Nephron (organoid): ENCODE data around the gene HIF1AN.

Experiments
- H3K27ac Mint-ChIP-seq, 3 experiments: 2 replicates each; pipeline ENCODE4 v1.8.0; 2020; ENCODE audit warnings: mixed read lengths in 3 of 3, mild to moderate bottlenecking in 2 of 3, moderate library complexity in 1 of 3
- H3K27me3 Mint-ChIP-seq: 2 replicates; pipeline ENCODE4 v1.8.0; 2021; ENCODE audit warnings: low read depth, mild to moderate bottlenecking, moderate library complexity, mixed read lengths
- H3K36me3 Mint-ChIP-seq: 2 replicates; pipeline ENCODE4 v1.8.0; 2020; ENCODE audit warnings: low read depth, mixed read lengths
- H3K4me1 Mint-ChIP-seq: 2 replicates; pipeline ENCODE4 v1.8.0; 2020; ENCODE audit warnings: mixed read lengths
- H3K4me3 Mint-ChIP-seq, 3 experiments: 2 replicates each; pipeline ENCODE4 v1.8.0; 2020; ENCODE audit warnings: mild to moderate bottlenecking in 3 of 3, mixed read lengths in 3 of 3, moderate library complexity in 2 of 3
- H3K9me3 Mint-ChIP-seq: 2 replicates; pipeline ENCODE4 v1.8.0; 2020; ENCODE audit warnings: mixed read lengths
- TF ChIP-seq, protein P1 (sequence below), 3 experiments: fragments of 200-600 bp; sonication (generic); IDR thresholded peaks; one replicate each; pipeline ENCODE4 v1.5.0; 2021; ENCODE audit warnings: antibody characterized with exemption in 3 of 3; ENCODE audit not compliant: unreplicated experiment in 3 of 3

HIF1AN gene

DNA sequence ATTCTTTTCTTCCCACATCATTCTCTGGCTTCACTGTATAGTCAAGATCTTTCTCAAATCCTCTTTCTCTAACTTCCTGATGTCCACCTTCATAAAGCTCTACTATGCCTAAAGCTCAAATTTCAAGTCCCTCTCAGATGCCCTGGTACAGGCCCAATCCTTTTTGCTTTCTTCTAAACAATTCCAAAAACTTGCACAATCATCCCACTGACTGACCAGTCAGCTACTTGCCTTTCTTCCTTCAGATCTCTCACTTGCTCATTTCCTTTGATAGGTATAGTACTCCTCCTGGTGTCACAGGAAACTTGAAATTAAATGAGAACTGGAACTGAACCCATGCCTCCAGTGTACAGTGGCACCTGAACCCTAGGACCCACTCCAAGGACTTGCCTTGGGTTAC is 34.3 kb upstream of the HIF1AN start:
- TF ChIP-seq, protein P1, sequence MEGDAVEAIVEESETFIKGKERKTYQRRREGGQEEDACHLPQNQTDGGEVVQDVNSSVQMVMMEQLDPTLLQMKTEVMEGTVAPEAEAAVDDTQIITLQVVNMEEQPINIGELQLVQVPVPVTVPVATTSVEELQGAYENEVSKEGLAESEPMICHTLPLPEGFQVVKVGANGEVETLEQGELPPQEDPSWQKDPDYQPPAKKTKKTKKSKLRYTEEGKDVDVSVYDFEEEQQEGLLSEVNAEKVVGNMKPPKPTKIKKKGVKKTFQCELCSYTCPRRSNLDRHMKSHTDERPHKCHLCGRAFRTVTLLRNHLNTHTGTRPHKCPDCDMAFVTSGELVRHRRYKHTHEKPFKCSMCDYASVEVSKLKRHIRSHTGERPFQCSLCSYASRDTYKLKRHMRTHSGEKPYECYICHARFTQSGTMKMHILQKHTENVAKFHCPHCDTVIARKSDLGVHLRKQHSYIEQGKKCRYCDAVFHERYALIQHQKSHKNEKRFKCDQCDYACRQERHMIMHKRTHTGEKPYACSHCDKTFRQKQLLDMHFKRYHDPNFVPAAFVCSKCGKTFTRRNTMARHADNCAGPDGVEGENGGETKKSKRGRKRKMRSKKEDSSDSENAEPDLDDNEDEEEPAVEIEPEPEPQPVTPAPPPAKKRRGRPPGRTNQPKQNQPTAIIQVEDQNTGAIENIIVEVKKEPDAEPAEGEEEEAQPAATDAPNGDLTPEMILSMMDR (IDR thresholded peaks at IDR 0.05; ENCODE audit: unreplicated experiment in 3 of 3), result no peak
- no peaks in the 10 kb centered on the region for H3K27me3 Mint-ChIP-seq
- H3K4me3 Mint-ChIP-seq, result no peak overlapping the region
- peaks cover 14% of the 10 kb centered on the region for H3K4me1 Mint-ChIP-seq
- no peaks in the 10 kb centered on the region for H3K9me3 Mint-ChIP-seq
- peaks cover 41% of the 10 kb centered on the region for H3K36me3 Mint-ChIP-seq
- H3K27ac Mint-ChIP-seq, result no peak overlapping the region

DNA sequence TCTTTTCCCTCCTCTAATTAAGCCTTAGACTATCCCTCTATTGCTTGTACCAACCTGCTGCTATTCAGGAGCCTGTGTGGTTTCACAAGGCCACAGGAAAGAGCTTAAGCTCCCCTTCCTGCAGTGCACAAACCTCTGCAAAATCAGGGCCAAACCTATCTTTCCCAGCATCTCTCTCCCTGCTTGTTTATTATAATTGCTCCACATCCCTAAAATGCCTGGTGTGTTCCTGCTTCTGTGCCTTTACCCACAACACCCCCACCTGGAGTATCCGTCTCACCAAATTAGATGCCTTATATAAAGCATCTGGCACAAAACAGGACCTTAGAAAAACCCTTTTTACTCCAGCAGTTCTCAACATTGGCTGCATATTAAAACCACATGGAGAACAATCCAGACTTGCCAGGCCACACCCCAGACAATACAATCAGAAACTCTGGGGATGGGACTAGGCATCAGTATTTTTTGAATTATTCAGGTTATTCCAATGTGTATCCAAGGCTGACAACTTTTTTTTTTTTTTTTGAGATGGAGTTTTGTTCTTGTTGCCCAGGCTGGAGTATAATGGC is 32.7 kb upstream of the HIF1AN start:
- H3K4me1 Mint-ChIP-seq, result peaks cover 14% of the 10 kb centered on the region
- H3K4me3 Mint-ChIP-seq, result no peak overlapping the region
- TF ChIP-seq, protein P1 (IDR thresholded peaks at IDR 0.05; ENCODE audit: unreplicated experiment in 3 of 3), result no peak
- H3K27me3 Mint-ChIP-seq, result no peaks in the 10 kb centered on the region
- H3K9me3 Mint-ChIP-seq, result no peaks in the 10 kb centered on the region
- H3K27ac Mint-ChIP-seq, result peak overlapping the region in 2 of 3 experiments; percentile 53 to 65
- peaks cover 36% of the 10 kb centered on the region for H3K36me3 Mint-ChIP-seq

DNA sequence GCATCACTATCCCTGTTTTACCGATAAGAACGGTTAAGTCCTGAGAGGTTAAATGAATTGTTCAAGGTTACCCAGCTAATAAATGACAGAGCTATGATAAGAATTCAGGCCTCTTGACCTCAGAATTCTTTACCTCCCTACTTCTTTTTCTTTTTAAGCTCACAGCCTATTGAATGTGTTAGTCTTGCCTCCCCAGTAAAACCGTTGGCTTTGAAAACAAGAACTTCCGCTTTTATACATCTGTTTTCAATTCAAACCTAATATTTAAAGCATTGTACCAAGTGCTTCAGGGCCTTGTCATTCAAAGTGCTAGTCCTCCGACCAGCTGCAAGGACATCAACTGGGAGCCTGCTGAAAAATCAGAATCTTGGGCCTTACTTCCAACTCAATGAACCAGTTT is 31.6 kb upstream of the HIF1AN start:
- Mint-ChIP-seq H3K27ac (peak overlapping the region; percentile 34 to 69 (median 46)), H3K9me3 (no peaks in the 10 kb centered on the region), H3K4me3 (no peak overlapping the region), H3K4me1 (peaks cover 14% of the 10 kb centered on the region), H3K27me3 (no peaks in the 10 kb centered on the region), H3K36me3 (peaks cover 34% of the 10 kb centered on the region)
- TF ChIP-seq, protein P1 (IDR thresholded peaks at IDR 0.05; ENCODE audit: unreplicated experiment in 3 of 3), result no peak

DNA sequence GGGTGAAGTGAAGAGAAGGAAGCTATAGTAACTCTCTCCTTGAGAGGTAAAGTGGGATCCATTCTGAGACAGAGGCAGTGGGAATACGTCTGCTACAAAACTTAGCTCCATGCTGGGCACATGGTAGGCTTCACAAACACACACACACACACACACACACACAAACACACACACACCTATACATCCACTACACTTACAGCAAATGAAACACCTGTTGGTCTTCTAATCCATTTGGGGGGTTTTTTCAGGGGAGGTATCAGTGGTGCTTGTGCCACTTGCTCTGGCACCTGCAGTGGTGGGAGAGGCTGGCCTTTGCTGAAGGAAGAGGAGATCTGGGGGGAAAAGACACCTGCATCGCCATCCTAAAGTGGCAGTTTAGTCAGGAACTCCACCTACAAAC is 30.6 kb upstream of the HIF1AN start:
- peaks cover 26% of the 10 kb centered on the region for H3K36me3 Mint-ChIP-seq
- H3K4me3 Mint-ChIP-seq, result no peak overlapping the region
- H3K27ac Mint-ChIP-seq, result peak overlapping the region in 1 of 3 experiments; percentile 69
- no peaks in the 10 kb centered on the region for H3K27me3 Mint-ChIP-seq
- H3K9me3 Mint-ChIP-seq, result no peaks in the 10 kb centered on the region
- TF ChIP-seq, protein P1 (IDR thresholded peaks at IDR 0.05; ENCODE audit: unreplicated experiment in 3 of 3), result no peak
- H3K4me1 Mint-ChIP-seq, result peaks cover 14% of the 10 kb centered on the region

DNA sequence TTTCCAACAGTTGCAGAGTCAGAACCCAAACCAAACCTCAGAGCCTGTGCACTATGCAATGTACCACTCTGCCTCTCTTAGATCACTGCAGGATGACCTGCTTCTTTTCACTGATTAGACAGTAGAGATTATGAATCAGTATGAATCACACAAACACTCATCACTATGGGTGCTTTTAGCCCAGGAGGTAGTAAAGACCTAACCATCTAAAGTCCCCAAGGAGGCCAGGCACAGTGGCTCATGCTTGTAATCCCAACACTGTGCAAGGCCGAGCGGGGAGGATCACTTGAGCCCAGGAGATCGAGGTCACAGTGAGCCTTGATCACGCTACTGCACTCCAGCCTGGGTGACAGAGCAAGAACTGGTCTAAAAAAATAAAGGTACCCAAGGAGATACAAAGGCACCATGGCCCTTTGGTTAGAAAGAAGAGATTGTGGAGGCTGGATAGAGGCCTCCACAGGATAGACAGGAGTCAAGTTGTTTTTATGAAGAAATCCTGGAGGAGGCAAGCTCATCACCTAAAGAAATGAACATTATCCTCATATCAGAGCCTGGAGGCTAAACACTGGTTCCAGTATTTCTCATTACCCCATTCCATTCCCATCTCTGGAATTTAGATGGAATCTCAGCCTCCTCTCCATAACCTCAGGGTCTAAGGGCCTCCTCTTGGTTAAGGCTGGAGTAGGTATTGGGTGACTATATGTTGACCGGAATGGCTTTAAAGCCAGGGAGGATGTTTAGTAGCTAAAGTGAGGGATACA is 29.0 kb upstream of the HIF1AN start:
- Mint-ChIP-seq H3K27me3 (no peaks in the 10 kb centered on the region), H3K27ac (no peak overlapping the region), H3K4me1 (peaks cover 14% of the 10 kb centered on the region), H3K36me3 (peaks cover 18% of the 10 kb centered on the region), H3K4me3 (no peak overlapping the region), H3K9me3 (no peaks in the 10 kb centered on the region)
- TF ChIP-seq, protein P1 (IDR thresholded peaks at IDR 0.05; ENCODE audit: unreplicated experiment in 3 of 3), result no peak

DNA sequence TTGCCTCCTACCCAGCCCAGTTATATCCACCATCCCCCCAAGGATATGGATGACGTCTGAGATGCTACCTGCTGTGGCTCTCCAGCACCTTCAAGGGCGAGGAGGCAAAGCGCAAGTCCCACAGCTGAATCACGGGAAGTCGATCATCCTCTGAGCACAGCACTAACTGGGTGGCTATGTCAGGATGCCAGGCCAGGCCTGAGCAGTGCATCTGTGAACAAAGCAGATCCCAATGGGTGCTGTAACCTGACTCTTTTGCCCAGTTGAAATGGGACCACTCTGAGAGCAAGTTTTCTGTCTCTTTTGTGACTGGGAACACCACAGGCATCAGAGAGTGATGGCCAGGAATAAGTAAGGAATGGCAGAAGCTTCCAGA is 28.4 kb upstream of the HIF1AN start:
- peaks cover 14% of the 10 kb centered on the region for H3K4me1 Mint-ChIP-seq
- TF ChIP-seq, protein P1 (IDR thresholded peaks at IDR 0.05; ENCODE audit: unreplicated experiment in 3 of 3), result no peak
- no peaks in the 10 kb centered on the region for H3K27me3 Mint-ChIP-seq
- H3K36me3 Mint-ChIP-seq, result peaks cover 17% of the 10 kb centered on the region
- H3K9me3 Mint-ChIP-seq, result no peaks in the 10 kb centered on the region
- no peak overlapping the region for H3K27ac Mint-ChIP-seq
- no peak overlapping the region for H3K4me3 Mint-ChIP-seq
